ENCODE measurements around the gene MOCS2.

Gene MOCS2

GRCh38 chr5:53055365-53055764 is 54.2 kb downstream of the MOCS2 start:
- TF ChIP-seq, protein P1, sequence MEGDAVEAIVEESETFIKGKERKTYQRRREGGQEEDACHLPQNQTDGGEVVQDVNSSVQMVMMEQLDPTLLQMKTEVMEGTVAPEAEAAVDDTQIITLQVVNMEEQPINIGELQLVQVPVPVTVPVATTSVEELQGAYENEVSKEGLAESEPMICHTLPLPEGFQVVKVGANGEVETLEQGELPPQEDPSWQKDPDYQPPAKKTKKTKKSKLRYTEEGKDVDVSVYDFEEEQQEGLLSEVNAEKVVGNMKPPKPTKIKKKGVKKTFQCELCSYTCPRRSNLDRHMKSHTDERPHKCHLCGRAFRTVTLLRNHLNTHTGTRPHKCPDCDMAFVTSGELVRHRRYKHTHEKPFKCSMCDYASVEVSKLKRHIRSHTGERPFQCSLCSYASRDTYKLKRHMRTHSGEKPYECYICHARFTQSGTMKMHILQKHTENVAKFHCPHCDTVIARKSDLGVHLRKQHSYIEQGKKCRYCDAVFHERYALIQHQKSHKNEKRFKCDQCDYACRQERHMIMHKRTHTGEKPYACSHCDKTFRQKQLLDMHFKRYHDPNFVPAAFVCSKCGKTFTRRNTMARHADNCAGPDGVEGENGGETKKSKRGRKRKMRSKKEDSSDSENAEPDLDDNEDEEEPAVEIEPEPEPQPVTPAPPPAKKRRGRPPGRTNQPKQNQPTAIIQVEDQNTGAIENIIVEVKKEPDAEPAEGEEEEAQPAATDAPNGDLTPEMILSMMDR (conservative IDR thresholded peaks at IDR 0.05), result no peak
- H3K27ac ChIP-seq, result no peak overlapping the region

GRCh38 chr5:53053364-53053763 is 56.2 kb downstream of the MOCS2 start:
- H3K27ac ChIP-seq, result no peak overlapping the region
- TF ChIP-seq, protein P1 (conservative IDR thresholded peaks at IDR 0.05), result no peak

DNA sequence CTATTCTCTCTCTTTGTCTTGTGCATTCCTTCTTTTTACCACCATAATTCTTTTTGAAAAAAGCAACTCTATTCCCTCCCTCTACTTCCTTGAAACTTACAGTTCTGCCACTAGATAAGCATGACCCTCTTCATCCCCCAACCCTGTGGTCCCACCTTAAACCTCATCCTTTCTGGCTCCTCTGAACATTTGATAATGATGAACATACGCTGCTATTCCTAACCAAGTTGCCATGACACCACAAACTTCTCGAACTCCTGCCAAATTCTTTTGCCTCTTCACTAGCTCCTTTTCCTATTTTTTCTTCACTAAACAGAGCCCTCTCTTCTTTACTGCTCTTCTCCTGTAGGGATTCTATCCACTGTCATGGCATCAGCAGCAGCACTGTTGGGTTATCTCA is 57.1 kb downstream of the MOCS2 start:
- H3K27ac ChIP-seq, result no peak overlapping the region
- TF ChIP-seq, protein P1 (conservative IDR thresholded peaks at IDR 0.05), result no peak

DNA sequence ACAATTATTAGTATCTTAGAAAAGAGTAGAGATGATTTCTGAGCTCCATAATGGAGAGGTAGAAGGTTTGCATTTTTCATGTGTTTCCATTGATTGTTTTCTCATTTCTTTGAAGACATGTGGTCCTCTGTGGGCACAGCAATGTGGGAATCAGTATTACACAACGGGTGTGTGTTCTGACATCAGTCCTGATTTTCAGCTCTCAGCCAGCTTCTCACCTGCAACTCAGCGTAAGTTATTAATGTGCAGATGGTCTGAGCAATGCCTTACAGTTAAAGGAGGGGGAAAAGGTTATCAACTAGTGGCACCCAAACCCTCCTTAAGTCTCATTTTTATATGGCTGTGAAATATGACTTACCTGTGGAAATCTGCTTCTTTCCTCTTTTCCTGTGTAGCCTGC is 61.3 kb downstream of the MOCS2 start:
- TF ChIP-seq, protein P1 (conservative IDR thresholded peaks at IDR 0.05), result no peak
- no peak overlapping the region for H3K27ac ChIP-seq

Data from VCaP (cell line).